Stimulated activated CD8-positive, alpha-beta memory T cell treated with anti-CD3 and anti-CD28 coated beads, Interleukin-7, amount 100 ng/mL, for 24 hours (primary cell): Measurements from ENCODE around the gene AP5Z1.

ENCODE experiments used
- DNase-seq: peaks from one replicate; pipeline ENCODE4 v3.0.0-alpha.2; 2020; ENCODE audit warnings: low read depth

AP5Z1 gene

GRCh38 chr7:4766666-4767519, 8.5 kb upstream of the AP5Z1 start:
- DNase-seq = no peak

DNA sequence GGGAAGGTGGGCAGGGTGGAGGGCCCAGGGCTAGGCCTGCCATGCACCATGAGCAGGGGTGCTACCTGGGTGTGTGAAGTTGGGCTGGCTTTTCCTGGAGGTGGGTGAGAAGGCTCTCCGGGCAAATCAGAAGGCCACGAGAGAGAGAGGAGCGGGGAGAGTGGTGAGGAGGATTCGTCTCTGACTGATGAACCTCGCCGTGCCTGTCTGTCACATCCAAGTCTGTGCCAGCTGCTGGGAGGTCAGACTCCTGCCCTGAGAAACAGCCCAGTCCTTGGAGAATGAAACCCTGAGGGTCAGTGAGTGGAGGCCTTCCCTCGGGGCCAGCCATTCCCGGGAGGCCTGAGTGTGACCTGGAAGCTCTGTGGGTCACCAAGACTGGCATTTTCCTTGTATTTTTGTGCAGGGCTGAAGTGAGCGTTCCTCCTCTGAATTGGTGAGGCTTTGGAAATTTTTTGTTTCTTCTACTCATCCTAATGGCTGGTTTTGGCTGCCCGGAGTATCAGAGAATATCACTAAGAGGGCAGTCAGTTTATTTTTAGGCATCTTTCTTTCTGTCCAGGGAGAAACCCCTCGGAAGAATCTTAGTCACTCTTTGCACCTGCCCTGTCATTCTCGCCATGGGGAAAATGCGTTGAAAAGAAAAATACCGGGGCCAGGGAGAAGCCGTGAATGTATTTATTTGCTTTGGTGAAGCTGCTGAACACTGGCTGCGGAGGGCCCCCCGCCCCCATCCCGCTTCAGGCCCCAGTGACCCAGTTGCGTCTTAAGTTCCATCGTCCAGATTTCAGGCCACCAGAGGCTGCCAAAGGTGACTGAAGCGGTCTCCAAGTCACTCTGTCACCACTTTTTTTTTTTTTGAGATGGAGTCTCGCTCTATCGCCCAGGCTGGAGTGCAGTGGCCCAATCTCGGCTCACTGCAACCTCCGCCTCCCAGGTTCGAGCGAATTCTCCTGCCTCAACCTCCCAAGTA, 6.5 kb upstream of the AP5Z1 start:
- no peak for DNase-seq

GRCh38 chr7:4769761-4770160, 5.7 kb upstream of the AP5Z1 start:
- DNase-seq = no peak

DNA sequence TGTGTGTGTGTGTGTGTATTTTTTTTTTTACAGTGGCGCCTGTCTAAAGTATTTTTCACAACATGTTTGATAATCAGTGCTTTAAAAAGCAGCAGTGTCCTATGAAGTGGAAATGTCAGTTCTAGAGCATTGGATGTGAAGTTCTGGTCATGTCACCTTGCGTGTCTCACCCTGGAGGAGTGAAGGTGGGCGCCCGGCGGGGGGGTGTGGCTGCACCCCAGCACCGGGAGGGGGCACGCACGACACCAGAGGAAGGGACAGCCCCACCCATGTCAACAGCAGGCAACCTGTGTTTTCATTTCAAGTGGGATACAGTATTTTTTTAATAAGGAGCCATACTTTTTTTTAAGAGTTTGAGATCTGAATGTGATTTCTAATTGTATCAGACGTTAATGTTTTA, 4.5 kb upstream of the AP5Z1 start:
- no peak for DNase-seq

DNA sequence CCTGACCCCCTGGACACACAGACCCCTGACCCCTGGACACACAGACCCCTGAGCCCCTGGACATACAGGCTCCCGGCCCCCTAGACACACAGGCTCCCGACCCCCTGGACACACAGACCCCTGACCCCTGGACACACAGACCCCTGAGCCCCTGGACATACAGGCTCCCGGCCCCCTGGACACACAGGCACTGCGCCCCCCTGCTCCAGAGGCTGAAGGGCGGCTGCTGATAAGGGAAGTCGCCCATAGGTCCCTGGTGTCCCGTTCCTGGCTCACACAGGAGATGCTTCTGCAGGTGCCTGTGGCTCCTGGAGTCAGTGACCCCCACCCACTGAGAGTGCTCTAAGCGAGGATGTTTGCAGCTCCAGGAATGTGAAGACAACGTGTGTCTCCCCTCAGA, 3.7 kb upstream of the AP5Z1 start:
- DNase-seq = no peak

- no peak for DNase-seq
These were observed 3.1 kb upstream of the AP5Z1 start for GRCh38 chr7:4772306-4772705.

GRCh38 chr7:4774007-4774406, 1.4 kb upstream of the AP5Z1 start:
- DNase-seq = no peak

DNA sequence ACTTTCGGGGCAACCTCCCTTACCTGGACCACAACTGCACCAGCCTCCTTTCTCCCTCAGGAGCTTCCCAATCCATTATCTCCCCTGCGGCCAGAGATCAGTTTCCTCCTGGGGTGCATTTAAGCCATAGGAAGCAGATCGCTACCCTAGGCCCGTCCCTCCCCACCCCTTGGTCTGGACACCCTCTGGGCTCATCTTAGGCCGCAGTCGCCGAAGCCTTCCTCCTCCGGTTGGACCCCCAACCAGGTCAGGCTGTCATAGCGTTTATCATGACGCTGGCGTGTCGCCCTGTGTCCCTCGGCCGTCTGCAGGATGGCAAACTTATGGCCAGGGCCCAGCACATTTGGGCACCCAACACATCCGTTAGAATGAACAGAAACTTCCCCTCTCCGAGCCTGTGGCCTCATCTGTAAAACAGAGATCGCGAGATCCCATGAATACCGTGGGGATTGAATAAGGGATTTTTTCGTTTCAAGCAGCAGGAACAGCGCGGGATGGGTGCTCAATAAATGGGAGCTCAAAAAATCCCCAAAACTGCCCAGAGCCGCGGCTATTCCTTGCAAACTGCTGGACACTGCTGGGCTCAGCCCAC, 669 bp upstream of the AP5Z1 start:
- DNase-seq = no peak

DNA sequence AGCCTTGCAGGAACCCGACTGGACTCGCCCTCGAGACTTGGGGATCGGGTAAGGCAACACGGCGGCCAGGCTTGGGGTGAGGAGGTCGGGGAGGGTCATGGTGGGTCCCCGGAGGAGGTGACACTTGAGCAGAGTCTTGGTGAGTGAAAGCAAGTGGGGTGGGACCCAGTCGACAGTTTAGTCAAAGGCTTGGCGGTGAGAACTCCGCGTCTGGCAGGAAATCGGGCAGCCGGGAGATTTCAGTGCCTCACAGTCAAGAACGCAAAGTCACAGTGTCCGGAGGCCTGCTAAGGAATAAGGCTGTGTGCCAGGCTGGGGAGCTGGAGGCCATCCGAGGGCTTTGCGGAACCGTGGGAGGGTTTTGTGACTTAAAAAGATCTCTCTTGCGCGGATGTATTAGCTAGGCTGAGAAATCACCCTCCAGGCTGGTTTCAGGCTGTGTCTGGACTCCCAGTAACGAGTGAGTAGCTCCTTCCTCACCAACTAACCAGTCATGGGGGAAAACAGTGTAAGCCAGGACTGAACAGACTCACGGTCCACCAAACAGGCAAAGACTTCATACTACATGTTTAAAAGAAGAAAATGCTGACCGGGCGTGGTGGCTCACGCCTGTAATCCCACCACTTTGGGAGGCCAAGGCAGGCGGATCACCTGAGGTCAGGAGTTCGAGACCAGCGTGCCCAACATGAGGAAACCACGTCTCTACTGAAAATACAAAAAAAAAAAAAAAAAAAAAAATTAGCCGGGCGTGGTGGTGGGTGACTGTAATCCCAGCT, 613 bp downstream of the AP5Z1 start:
- no peak for DNase-seq

- DNase-seq = no peak
These were observed 3.7 kb downstream of the AP5Z1 start for GRCh38 chr7:4779118-4779517.

GRCh38 chr7:4781366-4782069, 6.1 kb downstream of the AP5Z1 start:
- no peak for DNase-seq

GRCh38 chr7:4782333-4783291, 7.2 kb downstream of the AP5Z1 start:
- DNase-seq = no peak

DNA sequence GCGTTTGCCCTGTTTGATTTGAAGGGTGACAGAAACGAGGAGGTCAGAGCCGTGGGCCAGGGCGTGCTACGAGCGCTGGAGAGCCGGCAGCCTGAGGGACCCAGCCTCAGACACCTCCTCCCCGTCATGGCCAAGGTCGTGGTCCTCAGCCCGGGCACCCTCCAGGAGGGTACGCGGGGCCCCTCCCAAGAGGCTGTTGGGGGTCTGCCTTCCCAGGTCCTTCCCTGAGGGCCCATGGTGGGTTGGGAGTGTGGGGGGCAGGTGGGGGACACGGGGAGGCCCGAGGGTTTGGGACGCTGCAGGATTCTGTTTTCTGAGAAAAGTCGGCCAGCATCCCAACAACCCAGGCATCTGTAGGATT, 7.8 kb downstream of the AP5Z1 start:
- no peak for DNase-seq

GRCh38 chr7:4783762-4784351, 8.4 kb downstream of the AP5Z1 start:
- DNase-seq = no peak

GRCh38 chr7:4784799-4785198, 9.4 kb downstream of the AP5Z1 start:
- no peak for DNase-seq

GRCh38 chr7:4785371-4785770, 9.9 kb downstream of the AP5Z1 start:
- DNase-seq = no peak

DNA sequence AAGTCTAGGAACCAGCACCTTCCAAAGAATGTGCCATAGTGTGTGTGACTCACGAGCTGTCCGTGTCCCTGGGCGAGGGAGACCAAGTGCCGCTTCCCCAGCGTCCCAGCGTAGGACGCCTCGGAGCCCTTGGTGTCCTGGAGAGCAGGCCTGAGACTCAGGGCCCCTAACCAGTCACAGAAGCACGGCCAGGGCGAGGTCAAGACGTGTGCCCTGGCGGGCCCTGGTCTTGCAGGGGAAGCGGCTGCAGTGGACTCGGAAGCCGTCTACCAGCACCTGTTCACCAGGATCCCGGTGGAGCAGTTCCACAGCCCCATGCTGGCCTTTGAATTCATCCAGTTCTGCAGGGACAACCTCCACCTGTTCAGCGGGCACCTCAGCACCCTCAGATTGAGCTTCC, 10.6 kb downstream of the AP5Z1 start:
- no peak for DNase-seq

GRCh38 chr7:4787541-4787940, 12.1 kb downstream of the AP5Z1 start:
- no peak for DNase-seq

- no peak for DNase-seq
These were observed 12.7 kb downstream of the AP5Z1 start for GRCh38 chr7:4787947-4788626.
